Kidney epithelial cell (primary cell): ENCODE measurements around the gene SETD5. TPM values are rescaled to one million over a fixed set of nuclear protein-coding genes. Genes with fewer than 3 reads are reported as not detected.

Experiments
- DNase-seq: peaks from one replicate; pipeline ENCODE4 v3.0.0-alpha.2; 2010; ENCODE audit warnings: low read depth
- H3K27me3 ChIP-seq: 2 replicates; pipeline ENCODE4 v1.6.0; 2011; ENCODE audit warnings: low read length; ENCODE audit not compliant: control insufficient read depth, insufficient read depth
- H3K36me3 ChIP-seq: 2 replicates; pipeline ENCODE4 v1.5.1; 2011; ENCODE audit warnings: low read length; ENCODE audit not compliant: control insufficient read depth, insufficient read depth
- H3K4me3 ChIP-seq: 2 replicates; pipeline ENCODE4 v1.5.1; 2011; ENCODE audit warnings: low read depth, mild to moderate bottlenecking, control low read depth, low read length
- CTCF ChIP-seq: IDR thresholded peaks from 2 replicates; pipeline ENCODE4 v1.5.1; 2011; ENCODE audit warnings: mild to moderate bottlenecking, moderate library complexity, low read length, control low read depth, inconsistent platforms; ENCODE audit not compliant: insufficient read depth, poor library complexity, severe bottlenecking
- total RNA-seq: library from RNA; depleted of rRNA; stranded (reverse); fragments of >200 nt; gene quantifications from 2 replicates; pipeline ENCODE4 v1.2.3, GENCODE V29; 2015

Gene SETD5
- total RNA-seq, 1 donor from 2014 or later: 49.1 TPM

DNA sequence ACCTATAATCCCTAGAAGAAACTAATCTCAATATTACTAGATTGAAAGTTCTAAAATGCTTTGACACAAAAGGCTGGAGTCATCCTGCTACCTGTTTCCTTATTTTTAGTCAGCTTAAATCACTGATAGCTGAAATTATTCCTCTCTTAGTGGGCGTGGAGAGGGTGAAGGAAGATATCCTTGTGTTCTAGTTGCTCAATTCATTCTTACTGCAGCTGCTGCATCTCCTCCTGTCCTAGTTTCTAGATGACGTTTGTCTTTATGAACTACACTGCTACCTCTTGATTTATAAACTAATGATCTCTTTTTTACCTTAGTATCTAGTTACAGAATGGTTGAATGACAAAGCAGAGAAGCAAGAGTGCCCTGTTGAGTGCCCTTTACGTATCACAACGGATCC, 50.7 kb downstream of the SETD5 start:
- Histone ChIP-seq H3K36me3 (peaks cover 2% of the 10 kb centered on the region), H3K4me3 (no peak overlapping the region), H3K27me3 (no peaks in the 10 kb centered on the region)
- DNase-seq: no peak
- TF ChIP-seq CTCF: no peak

- DNase-seq: no peak
- no peaks in the 10 kb centered on the region for H3K27me3 ChIP-seq
- TF ChIP-seq CTCF: no peak
- no peak overlapping the region for H3K4me3 ChIP-seq
- peaks cover 2% of the 10 kb centered on the region for H3K36me3 ChIP-seq
These were observed 51.2 kb downstream of the SETD5 start for GRCh38 chr3:9448643-9449042.

DNA sequence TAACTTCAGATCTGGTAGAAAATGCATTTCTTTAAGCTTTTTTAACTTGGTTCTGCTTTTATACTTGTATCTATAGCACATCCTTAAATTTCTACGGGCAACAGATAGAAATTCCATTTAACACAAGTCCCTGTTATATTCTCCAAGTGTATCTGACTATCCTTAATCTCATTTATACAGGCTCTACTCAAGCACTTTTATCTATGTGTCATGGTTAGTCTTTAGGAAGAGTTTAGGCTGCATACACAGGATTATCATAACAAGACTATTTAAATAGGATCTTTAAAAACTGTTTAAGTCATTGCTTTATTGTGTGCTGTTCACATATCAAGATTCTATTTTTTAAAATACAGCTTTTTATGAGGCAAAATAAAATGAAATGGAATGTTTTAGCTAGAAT, 52.7 kb downstream of the SETD5 start:
- no peak for TF ChIP-seq CTCF
- no peak for DNase-seq
- Histone ChIP-seq H3K27me3 (no peaks in the 10 kb centered on the region), H3K4me3 (no peak overlapping the region), H3K36me3 (peaks cover 2% of the 10 kb centered on the region)

DNA sequence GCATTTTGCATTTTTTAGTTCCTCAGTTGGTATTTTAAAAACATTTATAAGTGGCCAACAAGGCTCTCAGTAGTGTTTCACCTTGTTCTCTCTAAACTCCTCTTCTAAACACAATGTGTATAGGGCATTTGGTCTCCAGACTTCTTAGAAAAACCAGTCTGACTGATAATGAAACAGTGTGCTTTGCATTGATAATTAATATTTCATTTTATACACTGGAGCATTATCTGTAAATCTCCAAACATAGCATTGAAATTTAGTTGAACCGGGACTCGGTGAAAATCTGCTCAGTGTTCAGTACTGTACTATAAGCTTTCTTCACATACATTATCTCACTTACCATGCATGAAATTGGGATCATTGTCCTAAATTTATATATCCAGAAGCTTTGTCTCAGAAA, 53.6 kb downstream of the SETD5 start:
- TF ChIP-seq CTCF: no peak
- Histone ChIP-seq H3K36me3 (peaks cover 2% of the 10 kb centered on the region), H3K4me3 (no peak overlapping the region), H3K27me3 (no peaks in the 10 kb centered on the region)
- DNase-seq: no peak

GRCh38 chr3:9452417-9452816, 55.0 kb downstream of the SETD5 start:
- Histone ChIP-seq H3K36me3 (no peaks in the 10 kb centered on the region), H3K27me3 (no peaks in the 10 kb centered on the region), H3K4me3 (no peak overlapping the region)
- no peak for DNase-seq
- TF ChIP-seq CTCF: no peak

DNA sequence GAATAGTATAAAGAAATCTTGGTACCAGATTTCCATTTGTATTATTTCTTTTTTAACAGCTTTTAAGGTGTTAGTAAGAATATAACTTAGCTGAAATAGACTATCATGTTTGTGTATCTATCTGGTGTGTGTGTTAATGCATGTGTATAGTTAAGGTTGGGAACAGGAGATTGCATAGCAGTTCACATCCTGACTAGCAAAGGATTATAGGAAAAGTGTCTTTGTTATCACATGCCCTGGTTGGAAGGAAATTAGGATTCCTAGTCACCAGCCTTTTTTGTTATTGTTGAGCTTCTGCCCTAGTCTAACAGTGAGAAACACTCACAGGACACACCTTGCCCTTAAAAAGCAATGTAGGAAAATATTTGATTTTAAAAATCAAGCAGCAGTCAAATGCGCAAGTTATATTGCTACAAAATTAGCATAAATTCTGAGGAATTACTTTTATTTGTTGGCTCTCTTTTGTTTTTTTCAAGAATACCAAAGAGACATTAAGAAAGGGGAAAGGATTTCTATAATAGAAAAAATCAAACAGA, 58.2 kb downstream of the SETD5 start:
- Histone ChIP-seq H3K27me3 (no peaks in the 10 kb centered on the region), H3K4me3 (no peak overlapping the region), H3K36me3 (no peaks in the 10 kb centered on the region)
- DNase-seq: no peak
- TF ChIP-seq CTCF: no peak
